Hepatocyte (in vitro differentiated cells): ENCODE data around the gene ABHD16B. TPM values are rescaled to one million over a fixed set of nuclear protein-coding genes. Genes with fewer than 3 reads are reported as not detected.

Experiments used
- DNase-seq: peaks from one replicate; pipeline ENCODE4 v3.0.0-alpha.2; 2016; ENCODE audit warnings: low spot score
- H2AFZ ChIP-seq: fragments of 200-600 bp; sonication (generic); 2 replicates; pipeline ENCODE4 v1.6.0; 2016; ENCODE audit warnings: antibody characterized with exemption, mild to moderate bottlenecking
- H3K27ac ChIP-seq: fragments of 200-600 bp; sonication (generic); 2 replicates; pipeline ENCODE4 v1.5.1; 2016; ENCODE audit warnings: mild to moderate bottlenecking
- H3K27me3 ChIP-seq: fragments of 200-600 bp; sonication (generic); 2 replicates; pipeline ENCODE4 v1.6.1; 2016
- H3K36me3 ChIP-seq: fragments of 200-600 bp; sonication (generic); replicated peaks from 2 replicates; pipeline ENCODE4 v1.5.1; 2016; ENCODE audit warnings: low read depth; ENCODE audit not compliant: insufficient read depth
- H3K4me1 ChIP-seq: fragments of 200-600 bp; sonication (generic); 2 replicates; pipeline ENCODE4 v1.5.1; 2016; ENCODE audit warnings: mild to moderate bottlenecking, moderate library complexity; ENCODE audit not compliant: insufficient read depth
- H3K4me2 ChIP-seq: fragments of 200-600 bp; sonication (generic); 2 replicates; pipeline ENCODE4 v1.6.0; 2016
- H3K4me3 ChIP-seq: fragments of 200-600 bp; sonication (generic); 2 replicates; pipeline ENCODE4 v1.5.1; 2016; ENCODE audit warnings: mild to moderate bottlenecking
- H3K79me2 ChIP-seq: fragments of 200-600 bp; sonication (generic); 2 replicates; pipeline ENCODE4 v1.6.0; 2017; ENCODE audit warnings: mild to moderate bottlenecking
- H3K9me2 ChIP-seq: fragments of 200-600 bp; sonication (generic); replicated peaks from 2 replicates; pipeline ENCODE4 v1.6.0; 2017; ENCODE audit warnings: mild to moderate bottlenecking; ENCODE audit not compliant: insufficient read depth
- H3K9me3 ChIP-seq: fragments of 200-600 bp; sonication (generic); 2 replicates; pipeline ENCODE4 v1.5.1; 2016; ENCODE audit warnings: low read depth, mild to moderate bottlenecking
- H4K20me1 ChIP-seq: fragments of 200-600 bp; sonication (generic); 2 replicates; pipeline ENCODE4 v1.6.0; 2016; ENCODE audit warnings: mild to moderate bottlenecking; ENCODE audit not compliant: insufficient read depth, poor library complexity, severe bottlenecking
- EZH2 ChIP-seq: fragments of 200-600 bp; sonication (generic); IDR thresholded peaks from 2 replicates; pipeline ENCODE4 v1.6.1; 2016; ENCODE audit warnings: antibody characterized with exemption, mild to moderate bottlenecking, borderline replicate concordance
- EZH2phosphoT487 ChIP-seq: fragments of 200-600 bp; sonication (generic); IDR thresholded peaks from one replicate; pipeline ENCODE4 v1.6.1; 2018; ENCODE audit warnings: antibody characterized with exemption, mild to moderate bottlenecking, low read depth, moderate library complexity; ENCODE audit not compliant: unreplicated experiment, severe bottlenecking
- WGBS: methylation state at CpG from one replicate; pipeline ENCODE4 v1.1.6; 2016; ENCODE audit warnings: low lambda C conversion rate; ENCODE audit errors: missing lambda C conversion rate; 5-methylcytosine and 5-hydroxymethylcytosine counted together
- polyA plus RNA-seq: library from polyadenylated mRNA; unstranded; fragments of >200 nt; fragmentation: Nextera tagmentation; extraction: Ambion mirVana; gene quantifications from 2 replicates; pipeline ENCODE4 v1.2.1, GENCODE V29; 2016
- total RNA-seq: library from RNA; depleted of rRNA; stranded (reverse); fragments of >200 nt; gene quantifications from 2 replicates; pipeline ENCODE4 v1.2.3, GENCODE V29; 2014
- TF ChIP-seq, protein P1 (sequence below): fragments of 200-600 bp; sonication (generic); IDR thresholded peaks from 2 replicates; pipeline ENCODE4 v1.5.1; 2016; ENCODE audit warnings: antibody characterized with exemption, mild to moderate bottlenecking; ENCODE audit not compliant: poor library complexity

ABHD16B gene
- total and polyA plus RNA-seq, 2 experiments from 2014 or later: 0.68 TPM; not detected in 1

- TF ChIP-seq EZH2phosphoT487: no peak
- TF ChIP-seq, protein P1, sequence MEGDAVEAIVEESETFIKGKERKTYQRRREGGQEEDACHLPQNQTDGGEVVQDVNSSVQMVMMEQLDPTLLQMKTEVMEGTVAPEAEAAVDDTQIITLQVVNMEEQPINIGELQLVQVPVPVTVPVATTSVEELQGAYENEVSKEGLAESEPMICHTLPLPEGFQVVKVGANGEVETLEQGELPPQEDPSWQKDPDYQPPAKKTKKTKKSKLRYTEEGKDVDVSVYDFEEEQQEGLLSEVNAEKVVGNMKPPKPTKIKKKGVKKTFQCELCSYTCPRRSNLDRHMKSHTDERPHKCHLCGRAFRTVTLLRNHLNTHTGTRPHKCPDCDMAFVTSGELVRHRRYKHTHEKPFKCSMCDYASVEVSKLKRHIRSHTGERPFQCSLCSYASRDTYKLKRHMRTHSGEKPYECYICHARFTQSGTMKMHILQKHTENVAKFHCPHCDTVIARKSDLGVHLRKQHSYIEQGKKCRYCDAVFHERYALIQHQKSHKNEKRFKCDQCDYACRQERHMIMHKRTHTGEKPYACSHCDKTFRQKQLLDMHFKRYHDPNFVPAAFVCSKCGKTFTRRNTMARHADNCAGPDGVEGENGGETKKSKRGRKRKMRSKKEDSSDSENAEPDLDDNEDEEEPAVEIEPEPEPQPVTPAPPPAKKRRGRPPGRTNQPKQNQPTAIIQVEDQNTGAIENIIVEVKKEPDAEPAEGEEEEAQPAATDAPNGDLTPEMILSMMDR: no peak
- no peak for TF ChIP-seq EZH2
- Histone ChIP-seq H3K4me2 (peak overlapping the region; percentile 44), H4K20me1 (no peaks in the 10 kb centered on the region), H3K9me3 (no peaks in the 10 kb centered on the region), H3K27ac (no peak overlapping the region), H3K27me3 (peaks cover 5% of the 10 kb centered on the region), H3K4me1 (no peaks in the 10 kb centered on the region), H3K4me3 (no peak overlapping the region), H3K9me2 (no peaks in the 10 kb centered on the region), H3K79me2 (peaks cover 13% of the 10 kb centered on the region), H2AFZ (no peak overlapping the region), H3K36me3 (no peaks in the 10 kb centered on the region)
- WGBS: 49% methylated on average over 12 of the region's 12 CpGs
- DNase-seq: no peak
These were observed 37.5 kb upstream of the ABHD16B start for GRCh38 chr20:63823691-63824311.

DNA sequence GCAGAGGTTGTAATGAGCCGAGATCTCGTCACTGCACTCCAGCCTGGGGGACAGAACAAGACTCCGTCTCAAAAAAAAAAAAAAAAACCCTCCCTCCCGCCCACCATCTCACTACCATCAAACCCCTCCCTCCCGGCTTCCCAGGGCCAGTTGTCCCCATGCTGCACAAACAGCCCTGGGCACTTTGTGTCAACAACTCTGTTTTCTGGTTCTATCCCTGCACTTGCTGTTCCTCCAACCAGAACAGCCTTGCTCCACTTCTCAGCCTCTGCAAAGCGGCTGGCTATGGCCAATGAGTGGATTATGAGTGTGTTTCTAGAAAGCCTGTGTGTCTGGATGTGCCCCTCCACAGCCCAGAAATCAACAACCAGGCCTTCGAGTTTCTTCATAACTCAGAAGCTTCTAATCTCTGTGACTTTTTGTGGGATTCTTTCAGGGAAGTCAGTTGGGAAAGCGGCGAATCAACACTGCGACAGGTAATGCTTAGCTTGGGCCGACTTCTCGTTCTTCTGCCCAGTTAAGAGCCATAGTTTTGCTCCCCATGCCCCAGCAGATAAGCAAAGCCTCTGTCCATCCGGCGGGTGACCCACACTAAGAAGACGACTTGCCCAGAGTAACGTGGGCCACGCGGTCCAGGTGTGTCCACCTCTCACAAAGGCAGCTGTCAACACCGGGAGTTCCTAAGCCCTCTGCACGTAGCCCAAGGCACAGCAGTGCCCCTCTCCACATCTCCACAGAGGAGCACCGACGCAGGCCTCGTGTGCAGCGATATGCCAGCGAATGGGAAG is 35.8 kb upstream of the ABHD16B start:
- 85% methylated on average over 21 of the region's 25 CpGs for WGBS
- H3K4me3 ChIP-seq: no peak overlapping the region
- H3K36me3 ChIP-seq: no peaks in the 10 kb centered on the region
- H4K20me1 ChIP-seq: no peaks in the 10 kb centered on the region
- DNase-seq: no peak
- no peaks in the 10 kb centered on the region for H3K4me1 ChIP-seq
- H3K27me3 ChIP-seq: peaks cover 17% of the 10 kb centered on the region
- no peaks in the 10 kb centered on the region for H3K9me2 ChIP-seq
- no peaks in the 10 kb centered on the region for H3K9me3 ChIP-seq
- no peak overlapping the region for H2AFZ ChIP-seq
- H3K79me2 ChIP-seq: peaks cover 15% of the 10 kb centered on the region
- no peak overlapping the region for H3K4me2 ChIP-seq
- TF ChIP-seq, protein P1: no peak
- TF ChIP-seq EZH2: no peak
- TF ChIP-seq EZH2phosphoT487: no peak
- no peak overlapping the region for H3K27ac ChIP-seq

DNA sequence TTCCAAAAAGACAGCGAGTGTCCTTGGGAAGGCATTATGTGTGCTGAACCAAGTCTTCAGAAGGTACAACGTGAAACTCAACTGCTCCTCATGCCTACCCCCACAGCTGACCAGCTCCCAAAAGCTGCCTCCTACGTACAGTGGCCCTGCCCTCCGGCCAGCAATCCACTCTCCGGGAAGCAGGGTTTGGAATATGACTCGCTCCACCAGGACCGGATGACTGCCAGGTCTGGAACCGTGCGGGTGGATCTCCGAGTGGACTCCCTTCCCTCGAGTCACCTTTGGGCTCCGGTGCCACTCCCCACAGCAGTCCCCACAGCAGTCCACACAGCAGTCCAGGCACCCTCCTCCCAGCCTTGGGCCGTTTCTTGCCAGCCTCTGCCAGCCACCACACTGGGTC is 34.5 kb upstream of the ABHD16B start:
- H3K9me2 ChIP-seq: no peaks in the 10 kb centered on the region
- no peaks in the 10 kb centered on the region for H3K9me3 ChIP-seq
- H2AFZ ChIP-seq: no peak overlapping the region
- no peaks in the 10 kb centered on the region for H4K20me1 ChIP-seq
- H3K79me2 ChIP-seq: peaks cover 15% of the 10 kb centered on the region
- no peaks in the 10 kb centered on the region for H3K36me3 ChIP-seq
- H3K4me3 ChIP-seq: no peak overlapping the region
- no peak overlapping the region for H3K27ac ChIP-seq
- DNase-seq: no peak
- WGBS: 92% methylated on average over 13 of the region's 13 CpGs
- H3K27me3 ChIP-seq: peaks cover 17% of the 10 kb centered on the region
- TF ChIP-seq EZH2 (no peak), EZH2phosphoT487 (no peak)
- TF ChIP-seq, protein P1: no peak
- H3K4me1 ChIP-seq: no peaks in the 10 kb centered on the region
- no peak overlapping the region for H3K4me2 ChIP-seq
